Ecto neural progenitor cell (in vitro differentiated cells): Measurements from ENCODE around the gene AKAP6.
"Not testable (repeated sequence)": the region's sequence is repeated elsewhere in the genome, so short reads cannot be mapped to it uniquely, and the experiment has no call there.

ENCODE experiments used
- DNase-seq: peaks from one replicate; pipeline ENCODE4 v3.0.0-alpha.2; 2018; ENCODE audit warnings: low spot score

The AKAP6 gene

DNA sequence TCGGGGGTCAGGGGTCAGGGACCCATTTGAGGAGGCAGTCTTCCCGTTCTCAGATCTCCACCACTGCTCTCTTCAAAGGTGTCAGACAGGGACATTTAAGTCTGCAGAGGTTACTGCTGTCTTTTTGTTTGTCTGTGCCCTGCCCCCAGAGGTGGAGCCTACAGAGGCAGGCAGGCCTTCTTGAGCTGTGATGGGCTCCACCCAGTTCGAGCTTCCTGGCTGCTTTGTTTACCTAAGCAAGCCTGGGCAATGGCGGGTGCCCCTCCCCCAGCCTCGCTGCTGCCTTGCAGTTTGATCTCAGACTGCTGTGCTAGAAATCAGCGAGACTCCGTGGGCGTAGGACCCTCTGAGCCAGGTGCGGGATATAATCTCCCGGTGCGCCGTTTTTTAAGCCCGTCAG lies 254.3 kb downstream of the AKAP6 start:
- not testable (repeated sequence) for DNase-seq

DNA sequence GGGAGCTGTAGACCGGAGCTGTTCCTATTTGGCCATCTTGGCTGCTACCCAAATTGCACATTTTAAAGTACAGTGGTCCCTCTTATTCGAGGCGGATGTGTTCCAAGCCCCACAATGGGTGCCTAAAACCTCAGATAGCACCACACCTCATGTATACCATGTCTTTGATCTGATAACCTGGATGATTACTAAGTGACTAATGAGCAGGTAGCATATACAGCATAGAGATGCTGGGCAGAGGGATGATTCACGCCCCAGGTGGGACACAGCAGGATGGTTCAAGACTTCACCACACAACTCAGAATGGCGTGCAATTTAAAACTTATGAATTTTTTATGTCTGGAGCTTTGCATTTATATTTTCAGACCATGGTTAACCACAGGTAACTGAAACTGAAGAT lies 255.0 kb downstream of the AKAP6 start:
- no peak for DNase-seq

DNA sequence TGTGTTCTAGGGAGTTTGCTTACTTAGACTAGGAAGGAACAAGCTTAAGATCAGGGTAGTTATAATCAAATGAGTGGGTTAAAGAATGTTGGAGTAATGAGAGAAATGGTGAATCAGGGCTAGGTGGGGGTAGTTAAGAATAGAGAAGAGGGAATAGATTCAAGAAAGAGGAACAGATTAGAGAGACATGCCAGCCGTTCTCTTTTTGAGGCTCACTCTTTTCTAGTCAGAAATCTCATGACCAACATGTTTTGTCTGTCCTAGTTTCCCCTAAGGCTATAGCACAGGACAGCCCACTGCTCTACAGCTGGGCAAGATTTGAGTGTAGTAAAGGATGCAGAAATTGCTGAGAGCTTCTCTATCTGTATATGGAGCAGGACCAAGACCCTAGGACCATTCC lies 258.4 kb downstream of the AKAP6 start:
- DNase-seq, result no peak

DNA sequence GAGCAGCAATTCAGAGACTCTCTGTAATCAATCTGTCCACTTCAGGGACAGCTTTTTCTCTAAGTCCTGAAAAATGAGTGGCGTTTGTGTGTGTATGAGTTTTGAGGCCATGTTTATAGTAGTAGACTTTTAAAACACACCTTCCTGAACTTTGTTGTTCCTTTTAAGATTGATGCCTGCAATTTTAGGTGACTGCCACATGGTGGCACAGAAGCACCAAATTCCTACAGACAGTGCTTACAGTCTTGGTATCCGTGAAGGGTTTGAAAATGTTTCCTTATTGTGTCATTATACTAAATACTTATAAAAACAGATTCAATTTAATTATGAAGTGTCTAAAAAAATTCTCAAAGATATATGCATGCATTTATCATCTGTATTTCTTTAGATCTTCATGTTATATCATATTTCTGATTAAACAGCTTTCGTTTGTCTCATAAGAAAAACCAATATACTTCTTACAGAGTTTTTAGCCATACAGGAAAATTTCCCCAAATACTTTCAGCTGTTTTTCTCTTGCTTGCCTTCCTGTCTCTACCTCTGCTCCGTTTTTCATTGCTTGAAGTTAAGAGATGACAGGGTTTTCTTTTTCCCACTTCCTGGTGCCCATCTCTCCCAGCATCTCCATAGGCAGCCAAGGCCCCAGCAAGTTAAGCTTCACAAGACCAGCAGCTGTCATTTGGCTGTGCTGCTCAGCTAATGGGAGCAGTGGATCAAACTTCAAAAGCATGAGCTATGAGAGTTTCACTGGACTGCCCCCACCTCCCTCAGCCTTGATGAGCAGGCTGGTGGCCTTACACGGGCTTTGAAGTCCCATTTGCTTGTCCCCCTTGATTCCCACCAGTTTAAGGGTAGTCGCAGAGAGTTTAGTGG lies 259.6 kb downstream of the AKAP6 start:
- DNase-seq, result no peak

DNA sequence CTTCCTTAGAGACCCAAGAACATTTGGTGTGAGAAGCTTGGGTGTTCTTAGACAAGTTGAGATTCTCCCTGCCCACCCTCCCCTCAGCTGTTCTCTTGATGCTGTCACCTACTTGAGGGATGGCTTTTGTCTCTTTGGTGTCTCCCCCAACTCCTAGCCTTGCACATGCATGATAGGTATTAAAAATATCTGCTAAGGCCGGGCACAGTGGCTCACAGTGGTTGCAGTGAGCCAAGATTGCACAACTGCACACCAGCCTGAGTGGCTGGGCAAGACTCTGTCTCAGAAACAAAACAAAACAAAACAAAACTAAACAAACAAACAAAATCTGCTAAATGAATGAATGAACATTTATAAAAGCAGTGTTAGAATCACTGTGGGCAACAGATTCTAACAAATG lies 261.1 kb downstream of the AKAP6 start:
- no peak for DNase-seq

DNA sequence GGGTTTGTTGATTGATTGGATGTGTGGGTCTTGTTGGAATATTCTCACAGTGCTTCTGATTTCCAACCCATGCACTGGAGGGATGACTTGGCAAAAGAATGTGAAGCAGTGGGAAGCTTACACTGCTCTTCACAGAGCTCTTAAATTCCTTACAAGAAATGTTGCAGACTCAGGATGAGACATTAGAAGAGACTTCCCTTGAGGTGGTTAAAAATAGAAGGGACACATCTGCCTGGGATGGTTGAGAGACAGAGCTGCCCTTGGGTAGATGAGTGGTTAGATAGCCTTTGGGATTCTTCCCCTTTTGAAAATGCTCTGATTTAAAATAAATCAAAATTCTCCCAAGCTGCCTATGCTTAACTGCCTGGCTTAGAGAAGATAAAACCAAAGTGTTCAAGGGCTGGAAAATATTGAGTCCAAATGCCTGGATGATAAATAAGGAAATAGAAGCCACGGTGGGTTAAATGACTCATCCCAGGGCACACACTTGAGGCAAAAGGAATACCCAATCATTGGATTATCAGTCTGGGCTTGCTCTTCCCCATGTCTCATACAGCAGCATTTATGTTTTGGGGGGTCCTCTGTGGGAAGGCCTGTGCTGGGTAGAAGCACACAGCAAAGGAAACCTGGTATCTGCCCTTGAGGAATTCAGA lies 264.3 kb downstream of the AKAP6 start:
- no peak for DNase-seq

DNA sequence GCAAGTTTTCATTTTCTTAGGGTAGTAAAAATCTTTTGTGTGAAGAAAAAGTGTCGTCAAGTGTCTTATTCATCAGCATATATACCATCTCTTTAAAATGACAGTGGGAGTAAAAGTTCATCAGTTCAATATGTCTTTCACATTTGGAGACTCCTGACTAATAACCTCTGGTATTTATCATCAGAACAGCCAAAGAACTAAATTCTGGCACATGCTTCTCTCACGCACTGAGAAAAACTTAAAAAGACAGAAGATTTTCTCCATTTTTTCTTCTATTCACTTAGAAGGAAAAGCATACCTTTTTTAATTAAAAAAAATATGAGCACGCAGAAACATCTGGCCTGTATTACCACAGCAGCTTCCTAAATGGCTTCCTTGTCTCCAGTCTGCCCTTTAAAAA lies 265.7 kb downstream of the AKAP6 start:
- no peak for DNase-seq

DNA sequence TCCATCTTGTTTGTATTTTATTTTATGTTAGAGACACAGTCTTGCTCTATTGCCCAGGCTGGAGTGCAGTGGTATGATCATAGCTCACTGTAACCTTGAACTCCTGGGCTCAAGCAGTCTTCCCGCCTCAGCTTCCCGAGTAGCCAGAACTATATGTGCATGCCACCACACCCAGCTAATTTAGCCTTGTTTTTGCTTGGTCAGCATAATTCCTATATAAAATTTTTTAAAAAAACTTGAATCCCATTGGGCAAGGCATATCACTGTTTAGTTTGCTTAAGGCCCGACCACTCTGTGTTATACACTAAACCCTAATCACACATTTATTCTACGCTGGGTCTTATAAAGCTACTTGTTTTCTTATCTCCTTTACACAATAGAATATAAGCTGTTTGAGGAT lies 266.4 kb downstream of the AKAP6 start:
- DNase-seq, result no peak

DNA sequence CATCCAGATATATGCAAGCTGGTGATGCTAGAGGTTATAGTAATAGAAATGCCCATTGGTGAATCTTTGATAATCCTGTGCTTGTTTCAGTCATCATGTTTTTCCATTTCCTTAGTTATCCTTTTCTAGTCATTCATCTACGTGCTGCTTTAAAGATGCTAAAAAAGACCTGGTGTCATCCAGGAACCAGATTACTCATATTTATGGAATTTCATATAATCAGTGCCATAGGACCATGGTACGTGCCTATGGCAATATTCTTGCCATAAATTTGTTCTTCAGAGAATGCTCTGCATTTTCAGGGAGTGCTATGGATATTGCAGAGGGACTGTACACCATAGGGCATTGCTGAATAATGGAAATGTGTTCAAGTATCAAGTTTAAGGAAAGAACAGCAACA lies 267.3 kb downstream of the AKAP6 start:
- no peak for DNase-seq

DNA sequence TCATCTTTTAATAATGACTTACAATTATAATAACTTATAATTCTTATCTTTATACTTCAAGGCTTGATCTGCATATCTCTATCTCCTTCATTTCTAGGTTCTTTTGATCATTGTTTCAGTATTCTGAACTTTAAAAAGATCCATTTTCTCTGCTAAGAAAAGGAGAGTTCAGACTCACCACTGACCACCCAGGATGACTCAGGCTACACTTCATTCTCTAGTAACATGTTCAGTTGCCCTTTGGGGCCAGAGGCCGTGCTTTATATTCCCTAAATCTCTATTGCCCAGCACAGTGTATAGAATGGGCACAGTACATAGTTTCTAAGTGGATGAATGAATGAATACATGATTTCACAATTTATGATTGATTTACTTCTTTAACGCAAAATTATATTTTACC lies 268.7 kb downstream of the AKAP6 start:
- DNase-seq, result no peak

DNA sequence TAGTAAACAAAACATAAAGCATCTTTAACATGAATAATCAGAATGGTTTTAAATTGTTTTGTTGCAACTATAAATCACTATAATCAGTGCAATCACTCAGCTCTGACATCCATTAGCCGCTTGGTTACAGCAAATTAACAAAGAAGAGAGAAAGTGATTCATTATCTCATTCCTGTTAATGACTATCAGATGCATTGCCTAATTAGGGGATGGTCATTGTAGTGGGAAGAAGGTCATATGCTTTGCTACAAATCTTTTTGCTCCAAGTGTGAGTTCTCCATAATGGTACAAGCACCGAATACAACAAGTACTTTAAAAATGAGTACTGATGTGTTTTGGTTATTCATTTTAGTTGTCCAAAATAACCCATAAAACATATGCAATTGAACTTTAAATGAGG lies 272.0 kb downstream of the AKAP6 start:
- no peak for DNase-seq

DNA sequence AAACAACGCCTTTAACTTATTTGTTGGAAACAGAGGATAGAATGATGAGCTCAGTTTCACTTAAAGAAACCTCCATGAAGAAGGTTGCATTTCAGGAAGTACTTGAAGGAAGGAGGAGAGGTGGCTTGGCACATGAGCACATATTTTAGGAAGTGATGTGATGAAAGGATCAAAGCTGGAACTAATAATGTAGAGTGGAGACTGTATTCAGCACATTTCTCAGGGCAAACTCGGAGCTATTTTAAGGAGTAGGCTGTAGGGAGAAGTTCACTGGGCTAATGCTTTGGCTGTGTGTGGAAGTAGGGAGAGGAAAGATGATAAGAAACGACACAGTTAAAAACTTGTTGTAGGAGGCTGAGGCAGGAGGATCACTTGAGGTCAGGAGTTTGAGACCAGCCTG lies 272.8 kb downstream of the AKAP6 start:
- DNase-seq, result no peak

DNA sequence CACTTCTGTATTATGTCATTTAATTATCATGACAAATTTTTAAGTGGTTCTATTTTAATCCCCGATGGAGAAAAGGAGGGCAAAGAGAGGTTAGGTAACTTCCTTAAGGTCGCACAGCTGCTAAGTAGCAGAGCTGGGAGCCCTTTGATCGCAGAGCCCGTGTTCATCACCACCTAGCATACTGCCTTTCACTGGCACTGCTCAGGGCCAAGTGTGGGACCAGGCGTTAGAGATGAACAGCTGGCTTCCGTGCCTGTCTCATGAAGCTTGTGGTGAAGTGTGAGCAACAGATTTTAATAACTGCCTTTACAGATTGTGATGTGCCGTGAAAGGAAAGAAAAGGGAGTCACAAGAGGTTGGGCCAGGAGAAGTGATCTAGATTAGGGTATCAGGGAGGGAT lies 273.6 kb downstream of the AKAP6 start:
- no peak for DNase-seq

DNA sequence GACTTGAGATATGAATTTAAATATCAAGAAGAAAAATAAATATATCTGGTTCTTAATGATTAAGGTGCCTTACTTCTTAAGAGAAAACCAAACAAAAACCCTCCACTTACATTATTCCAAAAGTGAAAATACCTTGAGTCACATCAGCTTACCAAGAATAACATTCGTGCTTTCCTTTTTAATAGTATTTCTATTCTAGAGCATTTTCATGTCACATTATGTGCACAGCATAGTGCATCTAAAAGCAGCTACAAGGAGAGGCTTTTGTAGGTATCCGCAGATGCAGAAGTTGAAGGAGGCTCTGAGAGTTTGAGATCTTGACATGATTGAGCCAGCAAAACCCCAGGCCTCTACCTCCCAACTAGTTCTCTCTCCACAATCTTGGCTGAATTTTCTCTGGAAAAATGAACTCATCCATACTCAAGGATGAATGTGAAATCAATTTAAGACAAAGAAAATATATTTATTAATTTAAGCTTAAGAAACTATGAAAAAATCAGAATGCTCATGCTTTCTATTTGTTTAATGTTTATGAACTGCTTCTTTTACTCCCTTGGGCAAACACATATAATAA lies 275.0 kb downstream of the AKAP6 start:
- no peak for DNase-seq

DNA sequence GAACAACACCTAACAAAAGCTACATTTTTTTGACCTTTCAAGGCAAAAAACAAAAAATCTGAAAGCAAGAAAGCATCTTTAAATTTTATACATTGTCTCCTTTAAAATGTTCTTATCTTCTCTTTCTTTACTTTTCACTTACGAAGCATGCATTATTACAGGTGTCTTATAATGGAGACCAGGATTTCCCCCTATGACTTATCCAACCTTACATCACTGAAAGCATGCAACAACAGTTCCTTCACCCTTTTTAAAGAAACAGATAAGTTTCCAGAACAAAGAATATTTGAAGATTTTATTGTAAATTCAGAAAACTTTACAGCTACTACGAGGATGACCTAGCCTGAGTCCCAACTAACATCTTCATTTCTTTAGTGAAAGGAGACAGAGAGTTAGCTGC lies 277.2 kb downstream of the AKAP6 start:
- no peak for DNase-seq

DNA sequence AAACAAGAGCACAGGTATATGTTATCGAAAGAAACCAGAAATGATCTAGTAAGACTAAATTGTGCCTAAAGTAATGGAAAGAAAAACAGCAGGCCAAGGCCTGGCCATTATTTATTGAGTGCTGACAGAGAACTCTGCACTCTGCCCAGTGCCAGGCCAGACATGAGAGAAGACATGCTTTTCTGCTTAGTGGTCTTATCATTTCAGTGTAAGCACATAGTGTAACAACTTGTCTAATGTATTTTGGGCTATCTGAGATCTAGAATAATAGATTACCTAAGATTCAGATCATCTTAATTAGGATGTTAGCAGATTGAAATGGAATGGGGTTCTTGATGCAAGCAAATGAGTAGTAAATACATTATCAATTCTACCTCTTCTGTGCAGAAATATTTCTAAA lies 278.3 kb downstream of the AKAP6 start:
- no peak for DNase-seq

DNA sequence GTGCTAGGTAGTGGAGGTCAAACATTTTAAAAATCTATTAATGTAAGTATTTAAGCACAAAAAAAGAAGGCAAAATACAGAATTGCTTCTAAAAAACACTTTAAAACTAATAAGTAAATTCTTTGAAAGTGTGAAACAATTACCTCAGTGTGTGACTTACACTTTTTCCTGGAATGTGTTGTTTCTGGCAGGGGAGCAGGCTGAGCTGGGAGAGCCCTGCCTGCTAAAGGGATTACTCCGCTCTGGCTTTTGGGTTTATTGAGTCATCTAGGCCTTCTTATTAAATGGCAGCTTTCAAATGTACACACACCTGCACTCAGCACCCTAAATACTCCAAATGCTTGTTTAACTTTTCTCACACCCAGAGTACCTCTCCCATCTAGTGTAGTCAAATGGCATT lies 279.8 kb downstream of the AKAP6 start:
- no peak for DNase-seq

DNA sequence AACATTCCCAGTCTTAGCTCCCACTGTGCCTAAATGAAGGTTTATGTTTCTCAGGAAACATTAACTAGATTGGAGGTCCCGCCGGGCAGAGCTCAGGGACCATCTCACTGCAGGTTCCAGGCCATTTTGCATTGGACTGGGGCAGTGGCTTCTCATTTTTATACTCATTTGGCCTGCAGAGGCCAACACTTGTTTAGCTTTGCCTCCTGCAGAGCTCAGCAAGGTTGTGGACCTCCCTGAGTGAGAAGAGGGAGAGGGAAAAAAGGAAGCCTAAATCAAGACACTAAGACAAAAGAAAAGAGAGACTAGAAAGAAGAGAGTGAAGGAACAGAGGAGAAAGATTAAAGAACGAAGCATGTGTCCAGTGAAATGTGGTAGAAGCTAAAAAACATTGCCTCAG lies 280.3 kb downstream of the AKAP6 start:
- no peak for DNase-seq

DNA sequence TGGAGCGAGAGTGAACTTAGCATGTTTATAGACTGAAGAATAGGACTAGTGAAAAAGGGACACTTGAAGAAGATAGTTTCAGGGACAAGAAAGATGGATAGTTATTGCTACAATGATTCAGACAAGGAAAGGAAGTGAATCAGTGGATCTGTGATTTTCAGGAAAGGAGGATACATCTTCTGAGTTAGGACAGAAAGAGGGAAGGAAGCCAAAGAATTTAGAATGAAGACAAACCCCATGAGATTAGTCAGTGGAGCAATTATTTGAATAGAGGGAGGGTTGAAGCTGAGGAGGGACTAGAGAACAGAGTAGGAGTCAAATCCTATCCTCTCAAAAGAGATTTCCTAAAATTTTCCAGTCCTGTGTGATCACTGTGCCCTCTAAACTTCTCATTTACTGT lies 282.7 kb downstream of the AKAP6 start:
- no peak for DNase-seq

DNA sequence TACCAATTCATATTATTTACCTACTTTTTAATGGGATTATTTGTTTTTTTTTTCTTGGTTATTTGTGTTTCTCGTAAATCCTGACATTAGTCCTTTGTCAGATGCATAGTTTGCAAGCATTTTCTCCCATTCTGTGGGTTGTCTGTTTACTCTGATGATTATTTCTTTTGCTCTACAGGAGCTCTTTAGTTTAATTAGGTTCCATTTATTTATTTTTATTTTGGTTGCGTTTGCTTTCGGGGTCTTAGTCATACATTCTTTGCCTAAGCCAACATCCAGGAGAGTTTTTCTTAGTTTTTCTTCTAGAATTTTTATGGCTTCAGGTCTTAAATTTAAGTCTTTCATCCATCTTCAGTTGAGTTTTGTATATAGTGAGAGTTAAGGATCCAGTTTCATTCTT lies 289.9 kb downstream of the AKAP6 start:
- no peak for DNase-seq

DNA sequence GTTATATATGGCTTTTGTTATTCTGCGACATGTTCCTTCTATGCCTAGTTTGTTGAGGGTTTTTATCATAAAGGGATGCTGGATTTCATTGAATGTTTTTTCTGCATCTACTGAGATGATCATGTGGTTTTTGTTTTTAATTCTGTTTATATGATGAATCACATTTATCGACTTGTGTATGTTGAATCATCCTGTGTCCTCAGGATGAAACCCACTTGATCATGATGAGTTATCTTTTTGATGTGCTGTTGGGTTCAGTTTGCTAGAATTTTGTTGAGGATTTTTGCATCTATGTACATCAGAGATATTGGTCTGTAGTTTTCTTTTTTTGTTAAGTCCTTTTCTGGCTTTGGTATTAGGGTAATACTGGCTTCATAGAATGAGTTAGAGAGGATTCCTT lies 291.2 kb downstream of the AKAP6 start:
- DNase-seq, result no peak

DNA sequence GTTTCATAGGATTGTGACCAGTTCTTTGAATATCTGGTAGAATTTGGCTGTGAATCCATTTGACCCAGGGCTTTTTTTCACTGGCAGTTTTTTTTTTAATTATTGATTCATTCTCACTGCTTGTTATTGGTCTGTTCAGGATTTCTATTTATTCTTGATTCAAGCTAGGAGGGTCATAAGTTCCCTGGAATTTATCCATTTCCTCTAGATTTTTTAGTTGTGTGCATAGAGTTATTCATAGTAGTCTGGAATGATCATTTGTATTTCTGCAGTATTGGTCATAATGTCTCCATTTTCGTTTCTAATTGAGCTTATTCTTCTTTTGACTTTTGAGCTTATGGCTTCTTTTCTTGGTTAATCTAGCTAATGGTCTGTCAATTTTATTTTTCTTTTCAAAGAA lies 291.6 kb downstream of the AKAP6 start:
- DNase-seq, result no peak

DNA sequence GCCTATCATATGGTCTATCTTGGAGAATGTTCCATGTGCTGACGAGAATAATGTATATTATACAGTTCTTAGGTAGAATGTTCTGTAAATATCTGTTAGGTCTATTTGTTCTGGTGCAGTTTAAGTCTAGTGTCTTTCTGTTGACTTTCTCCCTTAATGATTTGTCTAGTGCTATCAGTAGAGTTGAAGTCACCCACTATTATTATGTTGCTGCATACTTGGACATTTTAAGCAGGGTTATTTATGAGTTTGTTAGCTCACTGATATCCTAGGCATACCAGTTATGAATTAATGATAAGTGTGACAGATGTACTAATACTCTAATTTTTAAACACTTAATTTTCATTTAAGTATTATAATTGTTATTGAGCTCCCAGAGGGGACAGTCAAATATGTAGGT lies 292.5 kb downstream of the AKAP6 start:
- no peak for DNase-seq

DNA sequence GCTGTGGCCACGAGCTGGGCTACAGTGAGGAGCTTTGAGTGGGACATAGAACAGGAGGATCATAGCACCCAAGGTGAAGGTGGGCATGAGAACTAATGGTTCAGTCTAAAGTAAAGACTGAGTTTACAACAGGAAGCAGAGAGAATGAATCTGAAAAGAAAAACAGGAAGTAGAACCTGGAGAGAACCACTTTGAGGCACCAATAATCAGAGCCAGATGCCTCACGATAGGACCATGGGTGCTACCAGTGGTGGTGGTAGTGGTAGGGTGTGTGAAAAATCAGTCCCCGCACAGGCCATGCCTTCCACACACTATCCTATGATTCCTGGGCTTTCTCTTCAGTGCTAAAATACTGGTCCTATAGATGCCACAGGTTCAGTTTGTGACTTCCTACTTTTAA lies 293.6 kb downstream of the AKAP6 start:
- no peak for DNase-seq
